ENCODE measurements around the gene TMEM190.
"Not testable (repeated sequence)": the region's sequence is repeated elsewhere in the genome, so short reads cannot be mapped to it uniquely, and the experiment has no call there.

Gene TMEM190

DNA sequence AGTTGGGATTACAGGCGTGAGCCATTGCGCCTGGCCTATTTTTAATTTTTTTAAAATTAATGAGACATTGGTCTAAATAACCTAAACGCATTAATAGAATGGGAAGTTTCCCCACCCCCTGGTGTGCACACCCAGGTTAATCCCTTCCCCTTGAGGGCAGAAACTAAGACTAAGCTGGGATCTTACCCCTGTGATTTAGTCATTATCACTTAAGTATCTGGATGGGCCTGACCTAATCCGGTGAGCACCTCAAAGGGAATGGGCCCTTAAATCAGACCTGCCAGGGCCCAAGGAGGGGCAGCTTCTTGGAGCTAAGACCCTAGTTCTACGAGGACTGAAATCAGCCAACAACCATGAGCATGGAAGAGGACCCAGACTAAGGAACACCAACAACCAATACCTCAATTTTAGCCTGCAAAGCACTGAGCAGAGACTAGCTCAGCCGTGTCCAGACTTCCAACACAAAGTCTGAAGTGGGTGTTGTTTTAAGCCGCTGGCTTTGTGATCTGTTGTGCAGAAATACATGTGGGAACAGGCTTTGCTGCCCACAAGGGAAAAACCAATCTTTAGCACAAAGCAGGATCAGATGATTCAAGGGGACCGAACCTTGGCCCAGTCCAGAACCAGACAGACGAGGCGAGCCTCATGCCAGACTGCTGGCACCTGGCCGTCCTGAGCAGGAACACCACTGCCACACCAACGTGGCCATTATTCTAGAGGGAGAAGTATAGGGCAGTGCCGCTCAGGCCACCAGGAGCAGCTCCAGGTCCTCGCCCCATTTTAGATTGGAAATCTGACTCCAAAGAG is 23.9 kb downstream of the TMEM190 start:
- TF ChIP-seq, protein P1, sequence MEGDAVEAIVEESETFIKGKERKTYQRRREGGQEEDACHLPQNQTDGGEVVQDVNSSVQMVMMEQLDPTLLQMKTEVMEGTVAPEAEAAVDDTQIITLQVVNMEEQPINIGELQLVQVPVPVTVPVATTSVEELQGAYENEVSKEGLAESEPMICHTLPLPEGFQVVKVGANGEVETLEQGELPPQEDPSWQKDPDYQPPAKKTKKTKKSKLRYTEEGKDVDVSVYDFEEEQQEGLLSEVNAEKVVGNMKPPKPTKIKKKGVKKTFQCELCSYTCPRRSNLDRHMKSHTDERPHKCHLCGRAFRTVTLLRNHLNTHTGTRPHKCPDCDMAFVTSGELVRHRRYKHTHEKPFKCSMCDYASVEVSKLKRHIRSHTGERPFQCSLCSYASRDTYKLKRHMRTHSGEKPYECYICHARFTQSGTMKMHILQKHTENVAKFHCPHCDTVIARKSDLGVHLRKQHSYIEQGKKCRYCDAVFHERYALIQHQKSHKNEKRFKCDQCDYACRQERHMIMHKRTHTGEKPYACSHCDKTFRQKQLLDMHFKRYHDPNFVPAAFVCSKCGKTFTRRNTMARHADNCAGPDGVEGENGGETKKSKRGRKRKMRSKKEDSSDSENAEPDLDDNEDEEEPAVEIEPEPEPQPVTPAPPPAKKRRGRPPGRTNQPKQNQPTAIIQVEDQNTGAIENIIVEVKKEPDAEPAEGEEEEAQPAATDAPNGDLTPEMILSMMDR (IDR thresholded peaks at IDR 0.05), result no peak

GRCh38 chr19:55402509-55402908 is 25.9 kb downstream of the TMEM190 start:
- TF ChIP-seq, protein P1 (IDR thresholded peaks at IDR 0.05), result no peak

DNA sequence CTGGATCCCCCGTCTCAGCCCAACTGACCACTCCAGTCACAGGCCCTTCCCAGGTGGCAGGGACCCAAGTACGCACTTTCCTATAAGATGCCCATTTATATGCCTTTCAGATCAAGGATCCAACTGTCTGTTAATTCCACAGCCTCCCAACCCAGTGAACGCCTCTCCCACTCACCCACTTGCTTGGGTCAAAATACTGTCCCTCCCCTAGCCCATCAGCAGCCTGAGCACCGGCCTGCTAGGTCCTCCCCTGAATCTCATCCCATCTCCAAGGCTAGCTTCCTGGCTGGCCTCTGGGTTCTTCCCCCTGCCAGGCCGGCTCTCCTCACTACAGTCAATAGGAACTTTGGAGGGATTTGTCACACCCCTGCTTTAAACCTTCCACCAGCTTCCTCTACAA is 29.0 kb downstream of the TMEM190 start:
- TF ChIP-seq, protein P1 (IDR thresholded peaks at IDR 0.05), result no peak

- TF ChIP-seq, protein P1 (IDR thresholded peaks at IDR 0.05), result no peak
Measured at GRCh38 chr19:55406091-55406825, 29.6 kb downstream of the TMEM190 start.

DNA sequence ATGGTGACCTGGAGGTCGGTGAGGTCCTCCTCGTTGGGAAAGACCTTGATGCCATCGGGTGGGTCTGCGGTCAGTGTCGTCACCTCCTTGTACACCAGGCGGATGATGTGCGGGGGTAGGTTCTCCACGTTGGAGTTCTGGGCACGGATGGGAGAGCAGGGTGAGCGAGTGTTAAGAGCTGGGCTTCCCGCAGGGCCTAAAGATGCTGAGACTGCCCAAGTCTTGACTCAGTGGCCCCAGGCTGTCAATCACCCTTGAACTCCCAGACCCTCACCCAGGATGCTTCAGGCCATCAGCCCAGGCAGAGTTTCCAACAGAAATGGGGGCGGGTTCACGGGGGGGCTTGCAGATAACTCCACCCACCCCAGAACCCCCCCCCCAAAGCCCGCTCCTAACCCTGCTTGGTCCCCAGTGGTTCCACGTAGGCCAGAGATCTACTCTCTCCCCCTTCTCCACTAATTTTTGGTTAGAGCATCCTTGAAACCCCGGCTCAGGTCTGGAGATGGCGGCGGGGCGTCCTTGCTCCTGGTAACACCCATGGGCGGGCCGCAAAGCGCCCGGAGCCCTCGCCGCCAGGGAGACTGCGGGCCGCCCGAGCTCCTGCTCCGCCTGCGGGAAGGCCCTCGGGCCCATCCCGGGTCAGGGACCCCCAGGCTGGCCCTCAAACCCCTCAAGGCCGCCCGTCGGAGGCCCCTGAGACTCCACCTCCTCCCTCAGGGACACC is 30.4 kb downstream of the TMEM190 start:
- TF ChIP-seq, protein P1 (IDR thresholded peaks at IDR 0.05), result no peak

DNA sequence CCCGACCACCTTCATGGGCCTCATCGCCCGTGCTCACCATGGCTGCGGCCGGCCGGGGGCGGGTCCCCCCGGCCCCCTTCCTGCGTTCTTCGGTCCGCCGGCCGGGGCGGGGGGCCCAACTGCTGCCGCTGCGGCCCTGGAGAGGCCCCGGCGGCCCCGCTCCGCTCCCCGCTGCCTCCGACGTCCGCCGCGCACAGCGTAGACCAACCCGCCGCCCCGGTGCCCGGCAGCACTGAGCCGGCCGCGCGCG is 30.8 kb downstream of the TMEM190 start, which contains the start of gene UBE2S:
UBE2S (minus strand) TSS at position 239 of the 250 bp plus-strand sequence; CDS start at position 40, 199 bp downstream.
- TF ChIP-seq, protein P1 (IDR thresholded peaks at IDR 0.05), result not testable (repeated sequence)

- TF ChIP-seq, protein P1 (IDR thresholded peaks at IDR 0.05), result no peak
Measured at GRCh38 chr19:55407800-55408532, 31.3 kb downstream of the TMEM190 start.

Measured in LNCAP (cell line).